Gastrocnemius medialis (tissue), 4 donors: ENCODE results near the gene MICALL2. TPM values are rescaled to one million over a fixed set of nuclear protein-coding genes. Genes with fewer than 3 reads are reported as not detected.

ENCODE experiments used
- ATAC-seq, 2 donors: fragments of 150-250 bp; one replicate each; pipeline ENCODE4 v1.9.1; 2016
- DNase-seq, 2 donors: peaks; one replicate each; pipeline ENCODE4 v3.0.0-alpha.2; 2019
- H3K27ac ChIP-seq, 4 donors: fragments of 200-600 bp; sonication (generic); 1 replicate in 1 of 4; 2 replicates in 3 of 4; pipeline ENCODE4 v1.5.1; 2016 to 2018; ENCODE audit warnings: mild to moderate bottlenecking in 2 of 4, moderate library complexity in 1 of 4
- H3K27me3 ChIP-seq, 3 donors: fragments of 200-600 bp; sonication (generic) in 2 of 3; 1 replicate in 1 of 3; 2 replicates in 2 of 3; pipeline versions ENCODE4 v1.5.1 to v1.6.0; 2016 to 2019; ENCODE audit warnings: mild to moderate bottlenecking in 1 of 3, moderate library complexity in 1 of 3
- H3K36me3 ChIP-seq, 2 donors: fragments of 200-600 bp; sonication (generic) in 1 of 2; one replicate each; pipeline ENCODE4 v1.5.1; 2017 to 2018
- H3K4me1 ChIP-seq, 2 donors: fragments of 200-600 bp; sonication (generic) in 1 of 2; one replicate each; pipeline ENCODE4 v1.5.1; 2016 to 2017; ENCODE audit warnings: mild to moderate bottlenecking in 2 of 2
- H3K4me3 ChIP-seq, 4 donors: fragments of 200-600 bp; sonication (generic) in 3 of 4; 1 replicate in 1 of 4; 2 replicates in 3 of 4; pipeline ENCODE4 v1.5.1; 2016 to 2019; ENCODE audit warnings: mild to moderate bottlenecking in 2 of 4
- H3K9me3 ChIP-seq, 3 donors: fragments of 200-600 bp; sonication (generic) in 2 of 3; 1 replicate in 1 of 3; 2 replicates in 2 of 3; pipeline ENCODE4 v1.5.1; 2016 to 2019
- CTCF ChIP-seq, 5 experiments: fragments of 450-650 bp in 3 of 5; fragments of 200-600 bp in 2 of 5; sonication (generic) in 2 of 5; IDR thresholded peaks in 4 of 5; conservative IDR thresholded peaks in 1 of 5; 1 replicate in 4 of 5; 2 replicates in 1 of 5; pipeline ENCODE4 v1.5.1; 2016 to 2019; ENCODE audit warnings: antibody characterized with exemption in 5 of 5, mild to moderate bottlenecking in 3 of 5, moderate library complexity in 3 of 5
- POLR2A ChIP-seq, 2 donors: fragments of 450-650 bp; IDR thresholded peaks; one replicate each; pipeline ENCODE4 v1.6.1; 2017; ENCODE audit warnings: antibody characterized with exemption in 2 of 2, mild to moderate bottlenecking in 2 of 2, moderate library complexity in 2 of 2
- in situ Hi-C, 4 donors: fragments of 200-750 bp; cut with MboI; loops; one replicate each; pipeline versions ENCODE4 v1.15.0 to v1.8.0; 2017; ENCODE audit warnings: low sequenced_read_pairs in 4 of 4
- intact Hi-C: fragments of 100-400 bp; cut with DNase I; formaldehyde crosslinking; loops from one replicate; pipeline ENCODE4 v1.15.1; 2023; ENCODE audit warnings: low total_unique reads
- total RNA-seq, 4 donors: library from RNA; depleted of rRNA; stranded (reverse); fragments of >200 nt; gene quantifications; one replicate each; pipeline versions ENCODE4 v1.1.0 to v1.2.3, GENCODE V29; 2016

The MICALL2 gene
- total RNA-seq, 4 donors from 2014 or later = 1.6 to 4.8 (median 2.4) TPM

DNA sequence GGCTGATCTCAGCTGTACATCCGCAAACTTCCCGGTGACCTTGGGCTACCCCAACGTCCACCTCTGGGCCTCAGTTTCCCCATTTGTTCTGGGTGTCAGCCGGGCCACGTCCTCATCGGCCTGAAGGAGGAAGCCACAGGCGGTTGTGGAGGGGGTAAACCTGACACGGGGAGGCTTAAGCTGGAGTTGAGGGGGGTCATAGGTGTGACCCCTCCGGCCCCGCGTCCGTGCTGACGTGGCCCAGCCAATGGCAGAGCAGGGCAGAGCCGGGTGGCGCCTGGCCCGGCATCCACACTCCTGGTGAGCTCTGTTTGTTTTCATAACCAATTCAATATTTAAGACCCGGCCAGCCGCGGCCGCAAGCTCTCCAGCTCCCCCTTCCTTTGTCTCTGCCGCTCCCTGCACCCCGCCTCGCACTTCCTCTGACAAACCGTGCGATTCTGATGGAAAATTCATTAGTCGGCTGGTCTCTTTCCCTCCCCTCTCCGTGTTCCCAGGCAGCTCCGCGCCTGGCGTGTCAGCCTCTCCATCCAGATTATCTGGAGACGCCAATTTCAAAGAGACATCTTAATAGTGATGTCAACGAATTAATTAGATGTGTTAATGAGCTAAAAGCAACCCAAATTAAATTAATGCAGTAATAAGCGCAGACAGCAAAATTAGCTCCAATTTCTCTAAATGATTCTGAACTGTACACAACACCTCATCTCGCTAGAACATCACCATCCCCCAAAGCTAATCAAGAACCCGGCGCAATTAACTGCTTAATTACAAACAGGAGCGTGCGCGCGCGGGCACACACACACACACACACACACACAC, 55.4 kb downstream of the MICALL2 start:
- no peak overlapping the region for H3K4me3 ChIP-seq
- DNase-seq (no peak), ATAC-seq (no peak)
- no peak for TF ChIP-seq POLR2A (IDR thresholded peaks at IDR 0.05)
- TF ChIP-seq CTCF (IDR thresholded peaks at IDR 0.05 in 4 of 5, conservative IDR thresholded peaks at IDR 0.05 in 1 of 5) = no peak
- in situ Hi-C loops = no loop called here
- peaks cover 58 to 85% (median 58%) of the 10 kb centered on the region in 3 donors for H3K27me3 ChIP-seq
- H3K36me3 ChIP-seq = no peaks in the 10 kb centered on the region
- no peaks in the 10 kb centered on the region for H3K9me3 ChIP-seq
- H3K27ac ChIP-seq = no peak overlapping the region
- intact Hi-C loops = no loop called here
- H3K4me1 ChIP-seq = no peaks in the 10 kb centered on the region

DNA sequence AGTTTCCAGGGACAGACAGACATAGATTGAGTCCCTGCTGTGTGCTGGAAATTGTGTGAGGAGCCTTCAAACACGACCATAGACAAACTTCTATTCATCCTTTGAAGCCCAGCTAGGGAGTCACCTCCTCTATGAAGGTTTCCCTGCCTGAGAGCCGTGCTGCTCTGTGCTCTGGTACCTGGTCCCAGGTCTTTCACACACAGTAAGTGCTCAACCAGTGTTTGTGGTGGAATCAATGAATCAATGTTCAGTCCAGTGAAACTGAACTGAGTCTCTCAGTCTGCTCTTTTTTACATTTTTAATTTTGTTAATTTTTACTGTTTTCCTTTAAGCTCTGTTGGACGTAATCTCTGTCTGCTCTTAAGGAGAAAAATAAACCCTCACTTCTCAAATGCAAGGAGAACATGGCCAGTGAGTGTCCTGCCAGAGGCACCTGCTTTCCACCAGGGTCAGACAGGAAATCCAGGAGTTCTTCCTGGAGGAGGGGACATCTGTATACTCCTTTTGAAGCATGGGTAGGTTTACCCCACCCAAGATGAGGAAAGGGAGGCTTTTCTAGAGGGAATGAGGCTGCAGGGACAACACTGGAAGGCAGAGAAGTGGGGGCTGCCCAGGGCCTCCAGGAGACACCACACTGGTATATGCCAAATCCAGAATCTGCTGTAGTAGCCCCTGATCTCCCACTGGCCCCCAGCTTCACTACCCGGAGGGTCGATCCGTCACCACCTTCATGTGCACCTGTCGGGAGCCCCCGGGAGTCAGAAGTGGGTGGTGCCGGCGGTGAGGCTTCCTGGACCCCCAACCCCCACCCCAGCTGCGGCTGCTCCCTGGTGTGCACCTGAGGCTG, 56.3 kb downstream of the MICALL2 start:
- intact Hi-C loops = no loop called here
- no peaks in the 10 kb centered on the region for H3K9me3 ChIP-seq
- no peak overlapping the region for H3K4me3 ChIP-seq
- no peak overlapping the region for H3K27ac ChIP-seq
- peaks cover 51 to 84% (median 55%) of the 10 kb centered on the region in 3 donors for H3K27me3 ChIP-seq
- in situ Hi-C loops = no loop called here
- H3K4me1 ChIP-seq = no peaks in the 10 kb centered on the region
- no peak for ATAC-seq
- DNase-seq = no peak
- no peaks in the 10 kb centered on the region for H3K36me3 ChIP-seq
- TF ChIP-seq POLR2A (IDR thresholded peaks at IDR 0.05) (no peak), CTCF (IDR thresholded peaks at IDR 0.05 in 4 of 5, conservative IDR thresholded peaks at IDR 0.05 in 1 of 5) (no peak)

- Histone ChIP-seq H3K27ac (no peak overlapping the region), H3K36me3 (no peaks in the 10 kb centered on the region), H3K4me1 (no peaks in the 10 kb centered on the region), H3K27me3 (peaks cover 44 to 78% (median 48%) of the 10 kb centered on the region in 3 donors), H3K9me3 (no peaks in the 10 kb centered on the region), H3K4me3 (no peak overlapping the region)
- no peak for ATAC-seq
- TF ChIP-seq CTCF (IDR thresholded peaks at IDR 0.05 in 4 of 5, conservative IDR thresholded peaks at IDR 0.05 in 1 of 5) (no peak), POLR2A (IDR thresholded peaks at IDR 0.05) (no peak)
- no peak for DNase-seq
- intact Hi-C loops (no loop called here), in situ Hi-C loops (no loop called here)
These were observed 57.0 kb downstream of the MICALL2 start for GRCh38 chr7:1402110-1402790.

DNA sequence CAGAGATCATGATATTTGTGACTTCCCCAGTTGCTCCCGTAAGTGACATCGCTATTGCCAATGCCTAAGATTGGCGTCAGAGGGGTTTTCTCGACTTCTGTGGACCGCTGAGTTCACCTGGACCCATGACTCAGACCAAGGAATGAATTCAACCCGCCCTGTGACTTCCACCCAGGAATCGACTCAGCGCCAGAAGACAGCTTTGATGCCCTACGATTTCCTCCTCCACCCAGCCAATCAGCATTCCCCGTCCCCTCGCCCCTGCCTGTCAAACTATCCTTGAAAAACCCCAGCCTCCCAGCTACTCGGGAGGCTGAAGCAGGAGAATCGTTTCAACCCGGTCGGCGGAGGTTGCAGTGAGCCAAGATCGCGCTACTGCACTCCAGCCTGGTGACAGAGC, 58.3 kb downstream of the MICALL2 start:
- H3K27ac ChIP-seq = no peak overlapping the region
- peaks cover 34 to 78% (median 43%) of the 10 kb centered on the region in 3 donors for H3K27me3 ChIP-seq
- TF ChIP-seq CTCF (IDR thresholded peaks at IDR 0.05 in 4 of 5, conservative IDR thresholded peaks at IDR 0.05 in 1 of 5) = no peak
- no peak for TF ChIP-seq POLR2A (IDR thresholded peaks at IDR 0.05)
- ATAC-seq = no peak
- in situ Hi-C loops (no loop called here), intact Hi-C loops (no loop called here)
- H3K36me3 ChIP-seq = no peaks in the 10 kb centered on the region
- DNase-seq = no peak
- no peaks in the 10 kb centered on the region for H3K4me1 ChIP-seq
- no peak overlapping the region for H3K4me3 ChIP-seq
- no peaks in the 10 kb centered on the region for H3K9me3 ChIP-seq
